H7 (cell line): ENCODE results near the gene MACIR. TPM values are rescaled to one million over a fixed set of nuclear protein-coding genes. Genes with fewer than 3 reads are reported as not detected.

Source experiments
- DNase-seq: peaks from one replicate; pipeline ENCODE4 v3.0.0; 2012
- H3K27me3 ChIP-seq: 2 replicates; pipeline ENCODE4 v1.6.0; 2011; ENCODE audit warnings: mild to moderate bottlenecking, low read length; ENCODE audit not compliant: control insufficient read depth, insufficient read depth
- H3K36me3 ChIP-seq: replicated peaks from 2 replicates; pipeline ENCODE4 v1.5.1; 2011; ENCODE audit warnings: low read length; ENCODE audit not compliant: control insufficient read depth, insufficient read depth
- H3K4me3 ChIP-seq: 2 replicates; pipeline ENCODE4 v1.5.1; 2011; ENCODE audit warnings: low read depth, mild to moderate bottlenecking, control low read depth, low read length, moderate library complexity; ENCODE audit not compliant: insufficient read depth
- total RNA-seq: library from RNA; depleted of rRNA; stranded (reverse); fragments of >200 nt; shearing (Covaris generic); gene quantifications from 2 replicates; pipeline ENCODE4 v1.2.3, GENCODE V29; 2014

Gene MACIR
- total RNA-seq, 1 experiment from 2014 or later = 15.0 TPM

DNA sequence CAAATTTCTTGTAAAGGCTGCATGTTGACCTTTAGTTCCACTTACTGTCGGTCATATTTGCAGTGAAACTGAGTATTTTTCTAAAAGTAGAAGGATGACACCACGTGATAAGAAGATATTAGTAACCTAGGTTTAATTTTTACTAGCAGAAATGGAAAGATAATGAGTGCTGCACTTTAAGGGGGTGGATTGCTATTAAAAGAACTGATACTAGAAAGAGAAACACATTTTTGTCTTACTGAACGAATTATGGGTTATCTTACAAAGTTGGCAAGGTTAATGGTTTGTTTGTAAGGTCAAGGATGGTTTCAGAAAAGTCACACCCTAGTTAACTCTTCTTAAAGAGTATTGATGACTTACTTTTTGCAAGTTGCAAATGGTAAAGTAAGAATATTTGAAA, 2.4 kb downstream of the MACIR start:
- Histone ChIP-seq H3K36me3 (no peaks in the 10 kb centered on the region), H3K4me3 (no peak overlapping the region), H3K27me3 (no peaks in the 10 kb centered on the region)
- no peak for DNase-seq

DNA sequence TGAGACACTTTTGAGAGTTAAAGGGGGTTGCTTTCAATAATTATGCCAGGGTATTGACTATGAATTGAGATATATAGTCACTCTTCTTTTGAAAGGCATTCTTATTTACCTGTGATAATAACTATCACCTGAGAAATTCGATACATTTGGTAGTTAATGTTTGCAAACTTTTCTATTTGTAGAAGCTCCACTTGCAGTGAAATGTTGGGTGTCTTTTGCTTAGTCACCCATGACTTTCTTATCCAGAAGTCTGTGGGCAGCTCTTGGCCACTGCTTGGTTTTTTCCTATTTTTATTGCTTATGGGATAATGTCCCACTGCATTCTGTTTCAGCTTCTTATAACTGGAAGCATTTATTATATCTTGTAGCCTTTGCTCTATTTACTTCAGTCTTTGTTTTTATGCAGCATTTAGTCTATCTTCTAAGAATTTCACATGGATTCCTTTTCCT, 3.9 kb downstream of the MACIR start:
- no peak overlapping the region for H3K4me3 ChIP-seq
- DNase-seq = no peak
- H3K27me3 ChIP-seq = no peaks in the 10 kb centered on the region
- no peaks in the 10 kb centered on the region for H3K36me3 ChIP-seq

- H3K36me3 ChIP-seq = no peaks in the 10 kb centered on the region
- no peak for DNase-seq
Measured at GRCh38 chr5:103263054-103263453, 4.5 kb downstream of the MACIR start.

GRCh38 chr5:103264508-103264907, 5.9 kb downstream of the MACIR start:
- Histone ChIP-seq H3K4me3 (no peak overlapping the region), H3K27me3 (no peaks in the 10 kb centered on the region), H3K36me3 (no peaks in the 10 kb centered on the region)
- no peak for DNase-seq

More at GRCh38 chr5:103263054-103263453, 4.5 kb downstream of the MACIR start:
- Histone ChIP-seq H3K27me3 (no peaks in the 10 kb centered on the region), H3K4me3 (no peak overlapping the region)

GRCh38 chr5:103270581-103270980, 12.0 kb downstream of the MACIR start:
- H3K36me3 ChIP-seq = no peaks in the 10 kb centered on the region
- H3K27me3 ChIP-seq = no peaks in the 10 kb centered on the region
- no peak overlapping the region for H3K4me3 ChIP-seq
- no peak for DNase-seq

GRCh38 chr5:103271570-103272289, 13.2 kb downstream of the MACIR start:
- no peaks in the 10 kb centered on the region for H3K27me3 ChIP-seq
- no peak overlapping the region for H3K4me3 ChIP-seq
- H3K36me3 ChIP-seq = peaks cover 4% of the 10 kb centered on the region
- DNase-seq = no peak

DNA sequence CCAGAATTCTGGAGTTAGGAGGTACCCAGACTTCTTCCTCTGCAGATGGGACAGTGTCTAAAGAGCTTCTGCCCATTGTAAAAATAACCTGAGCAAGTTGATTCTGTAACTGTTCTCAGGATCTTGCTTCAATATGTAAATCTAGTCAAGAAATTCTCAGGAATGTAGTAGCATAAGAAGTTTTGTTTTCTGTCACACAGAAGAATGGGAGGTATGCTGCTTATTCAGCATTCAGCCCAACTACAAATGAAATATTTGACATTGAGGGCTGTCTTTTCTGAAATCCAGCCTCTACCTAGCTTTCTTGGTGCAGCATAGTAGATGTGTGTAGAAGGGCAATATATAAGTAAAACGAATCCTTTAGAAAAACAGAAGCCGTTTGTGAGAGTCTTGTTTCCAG, 13.8 kb downstream of the MACIR start:
- no peak overlapping the region for H3K4me3 ChIP-seq
- peaks cover 4% of the 10 kb centered on the region for H3K36me3 ChIP-seq
- no peaks in the 10 kb centered on the region for H3K27me3 ChIP-seq
- no peak for DNase-seq

DNA sequence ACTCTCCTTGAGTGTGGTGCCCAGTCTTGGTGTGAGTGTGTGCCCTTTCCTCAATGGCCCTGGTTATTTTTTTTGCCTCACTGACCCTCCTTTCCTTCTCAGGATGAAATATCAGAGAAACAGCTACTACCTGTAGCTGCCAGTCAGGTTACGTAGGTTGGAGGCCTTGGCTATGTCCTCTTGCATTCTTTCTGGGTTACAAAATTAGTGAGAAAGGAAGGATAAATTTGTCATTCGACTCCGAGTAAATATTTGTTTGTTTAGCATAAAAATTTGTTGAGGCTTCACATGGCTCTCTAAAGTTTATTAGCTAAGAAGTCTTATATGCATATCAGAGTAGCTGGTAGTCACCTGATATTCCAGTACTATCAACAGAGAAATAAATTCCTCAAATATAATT, 15.4 kb downstream of the MACIR start:
- H3K4me3 ChIP-seq = no peak overlapping the region
- no peak for DNase-seq
- H3K27me3 ChIP-seq = no peaks in the 10 kb centered on the region
- peaks cover 4% of the 10 kb centered on the region for H3K36me3 ChIP-seq

GRCh38 chr5:103275851-103276250, 17.3 kb downstream of the MACIR start:
- no peak for DNase-seq
- Histone ChIP-seq H3K4me3 (no peak overlapping the region), H3K27me3 (no peaks in the 10 kb centered on the region), H3K36me3 (peaks cover 4% of the 10 kb centered on the region)

GRCh38 chr5:103280967-103281366, 22.4 kb downstream of the MACIR start:
- Histone ChIP-seq H3K27me3 (no peaks in the 10 kb centered on the region), H3K36me3 (peaks cover 3% of the 10 kb centered on the region), H3K4me3 (no peak overlapping the region)
- DNase-seq = no peak

- no peak for DNase-seq
Measured at GRCh38 chr5:103283120-103283519, 24.6 kb downstream of the MACIR start.

DNA sequence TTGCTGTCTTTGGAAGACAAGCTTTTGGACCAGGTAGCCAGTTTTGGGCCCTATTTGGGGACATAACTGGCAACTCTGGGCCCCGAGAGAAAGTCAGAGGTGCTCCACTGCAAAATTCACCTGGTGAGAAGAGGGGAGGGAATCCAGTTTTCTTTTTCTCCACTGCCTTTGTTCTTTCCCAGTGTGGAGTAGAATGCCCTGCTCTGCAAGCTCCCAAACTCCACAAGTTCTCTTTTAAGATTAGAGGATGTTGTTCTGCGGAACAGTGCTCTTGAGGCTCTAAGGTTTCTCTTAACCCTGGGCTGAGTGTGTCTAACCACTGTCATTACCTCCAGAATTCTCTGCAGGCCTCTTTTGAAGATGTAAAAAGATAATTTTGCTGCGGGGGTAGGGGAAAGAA, 25.3 kb downstream of the MACIR start:
- H3K36me3 ChIP-seq = no peaks in the 10 kb centered on the region
- DNase-seq = no peak
- H3K4me3 ChIP-seq = no peak overlapping the region
- no peaks in the 10 kb centered on the region for H3K27me3 ChIP-seq

More at GRCh38 chr5:103283120-103283519, 24.6 kb downstream of the MACIR start:
- Histone ChIP-seq H3K4me3 (no peak overlapping the region), H3K27me3 (no peaks in the 10 kb centered on the region), H3K36me3 (no peaks in the 10 kb centered on the region)

- no peak for DNase-seq
- no peak overlapping the region for H3K4me3 ChIP-seq
- H3K36me3 ChIP-seq = no peaks in the 10 kb centered on the region
- H3K27me3 ChIP-seq = no peaks in the 10 kb centered on the region
Measured at GRCh38 chr5:103286622-103287021, 28.1 kb downstream of the MACIR start.

DNA sequence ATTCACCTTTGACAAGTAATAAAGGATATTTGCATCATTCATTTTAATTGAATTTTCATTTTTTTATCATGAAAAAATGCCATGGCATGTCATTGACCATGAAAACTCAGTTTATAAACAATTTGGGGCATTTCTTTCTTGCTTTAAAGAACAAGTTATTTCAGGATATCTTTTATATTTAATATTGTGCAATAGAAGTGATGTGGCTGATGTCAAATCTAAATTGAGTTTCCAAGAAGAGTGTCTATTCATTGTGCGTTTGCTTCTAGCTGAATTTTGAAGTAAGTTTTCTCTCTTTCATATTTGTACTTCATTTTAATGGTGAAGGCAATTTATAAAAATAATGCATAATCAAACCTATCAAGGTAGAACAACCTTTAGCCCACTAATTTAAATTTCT, 30.5 kb downstream of the MACIR start:
- no peaks in the 10 kb centered on the region for H3K36me3 ChIP-seq
- no peak for DNase-seq
- H3K4me3 ChIP-seq = no peak overlapping the region
- H3K27me3 ChIP-seq = no peaks in the 10 kb centered on the region

- H3K4me3 ChIP-seq = no peak overlapping the region
- no peaks in the 10 kb centered on the region for H3K36me3 ChIP-seq
- DNase-seq = no peak
- no peaks in the 10 kb centered on the region for H3K27me3 ChIP-seq
Measured at GRCh38 chr5:103290846-103291245, 32.3 kb downstream of the MACIR start.

DNA sequence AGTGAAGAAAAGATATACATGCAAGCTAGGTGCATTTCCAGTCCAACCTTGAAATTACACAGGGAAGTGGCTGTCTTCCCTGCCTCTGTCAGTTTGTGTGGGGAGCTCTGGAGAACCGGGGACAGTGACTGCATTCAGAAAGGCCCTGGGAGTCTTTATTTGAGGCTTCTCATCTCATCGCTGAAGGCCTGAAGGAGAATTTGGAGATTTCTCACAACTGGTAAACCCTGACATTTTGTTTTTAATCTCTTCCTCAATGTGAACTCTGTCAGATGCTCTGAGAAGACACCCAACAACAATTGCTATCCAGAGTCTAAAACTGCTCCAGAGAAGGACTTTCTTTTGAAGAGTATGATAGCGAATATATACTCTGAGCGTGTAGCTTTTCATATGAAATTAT, 33.0 kb downstream of the MACIR start:
- H3K36me3 ChIP-seq = no peaks in the 10 kb centered on the region
- DNase-seq = no peak

More for the DNA sequence above, 33.0 kb downstream of the MACIR start:
- Histone ChIP-seq H3K4me3 (no peak overlapping the region), H3K27me3 (no peaks in the 10 kb centered on the region)
